Gastroesophageal sphincter (tissue), 3 donors: ENCODE measurements around the gene HUS1.

Experiments used
- POLR2A ChIP-seq, 2 donors: fragments of 450-650 bp; IDR thresholded peaks; one replicate each; pipeline ENCODE4 v1.6.1; 2017; ENCODE audit warnings: antibody characterized with exemption in 2 of 2, mild to moderate bottlenecking in 2 of 2, moderate library complexity in 1 of 2
- POLR2AphosphoS5 ChIP-seq: sonication (generic); formaldehyde crosslinking; IDR thresholded peaks from one replicate; pipeline ENCODE4 v1.6.1; 2017; ENCODE audit warnings: antibody characterized with exemption
- TF ChIP-seq, protein P1 (sequence below), 4 experiments: fragments of 200-600 bp in 2 of 4; fragments of 450-650 bp in 2 of 4; sonication (generic) in 1 of 4; IDR thresholded peaks; one replicate each; pipeline ENCODE4 v1.5.1; 2017 to 2019; ENCODE audit warnings: antibody characterized with exemption in 4 of 4, mild to moderate bottlenecking in 2 of 4, moderate library complexity in 2 of 4

DNA sequence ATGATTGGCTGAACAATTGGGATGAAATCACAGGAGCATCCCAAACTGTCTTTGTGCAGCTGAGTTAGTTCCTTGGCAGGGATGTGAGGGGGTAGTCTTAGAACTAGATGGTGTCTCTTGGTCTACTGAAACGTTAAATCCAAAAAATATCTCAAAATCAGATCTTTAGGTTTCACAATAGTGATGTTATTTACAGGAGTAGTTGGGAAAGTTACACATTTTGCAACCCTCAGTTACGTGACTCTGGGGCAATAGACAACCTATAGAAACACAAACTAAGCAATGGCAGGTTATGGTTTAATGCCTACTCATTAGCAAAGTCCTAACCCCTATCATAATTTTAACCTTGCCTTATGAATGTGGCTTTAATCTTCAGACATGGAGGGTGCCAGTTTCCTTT, 55.1 kb downstream of the HUS1 start:
- TF ChIP-seq, protein P1, sequence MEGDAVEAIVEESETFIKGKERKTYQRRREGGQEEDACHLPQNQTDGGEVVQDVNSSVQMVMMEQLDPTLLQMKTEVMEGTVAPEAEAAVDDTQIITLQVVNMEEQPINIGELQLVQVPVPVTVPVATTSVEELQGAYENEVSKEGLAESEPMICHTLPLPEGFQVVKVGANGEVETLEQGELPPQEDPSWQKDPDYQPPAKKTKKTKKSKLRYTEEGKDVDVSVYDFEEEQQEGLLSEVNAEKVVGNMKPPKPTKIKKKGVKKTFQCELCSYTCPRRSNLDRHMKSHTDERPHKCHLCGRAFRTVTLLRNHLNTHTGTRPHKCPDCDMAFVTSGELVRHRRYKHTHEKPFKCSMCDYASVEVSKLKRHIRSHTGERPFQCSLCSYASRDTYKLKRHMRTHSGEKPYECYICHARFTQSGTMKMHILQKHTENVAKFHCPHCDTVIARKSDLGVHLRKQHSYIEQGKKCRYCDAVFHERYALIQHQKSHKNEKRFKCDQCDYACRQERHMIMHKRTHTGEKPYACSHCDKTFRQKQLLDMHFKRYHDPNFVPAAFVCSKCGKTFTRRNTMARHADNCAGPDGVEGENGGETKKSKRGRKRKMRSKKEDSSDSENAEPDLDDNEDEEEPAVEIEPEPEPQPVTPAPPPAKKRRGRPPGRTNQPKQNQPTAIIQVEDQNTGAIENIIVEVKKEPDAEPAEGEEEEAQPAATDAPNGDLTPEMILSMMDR (IDR thresholded peaks at IDR 0.05): no peak
- TF ChIP-seq POLR2AphosphoS5 (no peak), POLR2A (IDR thresholded peaks at IDR 0.05) (no peak)
